Measurements from ENCODE around the gene DCAF7.

DNA sequence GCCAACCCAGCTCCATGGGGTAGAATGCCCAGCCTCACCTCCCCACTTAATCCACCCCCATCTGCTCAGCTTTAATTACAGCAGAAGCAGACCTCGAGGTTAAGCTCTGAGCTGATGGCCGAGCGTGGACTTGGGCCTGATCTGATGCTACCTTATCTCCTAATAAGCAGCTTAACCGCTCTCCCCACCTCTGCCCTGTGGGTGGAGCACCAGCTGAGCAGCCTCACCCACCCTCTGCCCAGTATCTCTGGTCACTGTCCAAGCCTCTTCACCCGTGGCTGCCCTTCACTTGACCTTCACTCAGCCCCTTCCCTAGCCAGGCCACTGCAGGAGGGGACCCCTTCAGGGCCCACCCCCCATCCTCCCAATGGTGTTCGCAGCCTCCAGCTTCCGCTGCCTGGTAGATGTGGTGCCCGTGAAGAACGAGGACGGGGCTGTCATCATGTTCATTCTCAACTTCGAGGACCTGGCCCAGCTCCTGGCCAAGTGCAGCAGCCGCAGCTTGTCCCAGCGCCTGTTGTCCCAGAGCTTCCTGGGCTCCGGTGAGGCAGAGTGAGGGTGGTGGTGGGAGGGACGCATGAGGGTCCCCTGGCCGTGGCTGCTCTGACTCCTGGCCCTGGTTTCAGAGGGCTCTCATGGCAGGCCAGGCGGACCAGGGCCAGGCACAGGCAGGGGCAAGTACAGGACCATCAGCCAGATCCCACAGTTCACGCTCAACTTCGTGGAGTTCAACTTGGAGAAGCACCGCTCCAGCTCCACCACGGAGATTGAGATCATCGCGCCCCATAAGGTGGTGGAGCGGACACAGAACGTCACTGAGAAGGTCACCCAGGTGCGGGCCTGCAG lies 20.3 kb upstream of the DCAF7 start:
- TF ChIP-seq, protein P1, sequence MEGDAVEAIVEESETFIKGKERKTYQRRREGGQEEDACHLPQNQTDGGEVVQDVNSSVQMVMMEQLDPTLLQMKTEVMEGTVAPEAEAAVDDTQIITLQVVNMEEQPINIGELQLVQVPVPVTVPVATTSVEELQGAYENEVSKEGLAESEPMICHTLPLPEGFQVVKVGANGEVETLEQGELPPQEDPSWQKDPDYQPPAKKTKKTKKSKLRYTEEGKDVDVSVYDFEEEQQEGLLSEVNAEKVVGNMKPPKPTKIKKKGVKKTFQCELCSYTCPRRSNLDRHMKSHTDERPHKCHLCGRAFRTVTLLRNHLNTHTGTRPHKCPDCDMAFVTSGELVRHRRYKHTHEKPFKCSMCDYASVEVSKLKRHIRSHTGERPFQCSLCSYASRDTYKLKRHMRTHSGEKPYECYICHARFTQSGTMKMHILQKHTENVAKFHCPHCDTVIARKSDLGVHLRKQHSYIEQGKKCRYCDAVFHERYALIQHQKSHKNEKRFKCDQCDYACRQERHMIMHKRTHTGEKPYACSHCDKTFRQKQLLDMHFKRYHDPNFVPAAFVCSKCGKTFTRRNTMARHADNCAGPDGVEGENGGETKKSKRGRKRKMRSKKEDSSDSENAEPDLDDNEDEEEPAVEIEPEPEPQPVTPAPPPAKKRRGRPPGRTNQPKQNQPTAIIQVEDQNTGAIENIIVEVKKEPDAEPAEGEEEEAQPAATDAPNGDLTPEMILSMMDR (IDR thresholded peaks at IDR 0.05) = no peak
- no peak for TF ChIP-seq POLR2AphosphoS5 (IDR thresholded peaks at IDR 0.05)
- TF ChIP-seq POLR2A (IDR thresholded peaks at IDR 0.05) = no peak
- no peak for TF ChIP-seq EP300 (IDR thresholded peaks at IDR 0.05; ENCODE audit: low read depth)

Data from transverse colon (tissue), 4 donors.